ENCODE measurements around the gene A2M. TPM values are rescaled to one million over a fixed set of nuclear protein-coding genes. Genes with fewer than 3 reads are reported as not detected.

The A2M gene
- total RNA-seq, 1 experiment from 2014 or later, result 1.2 TPM

DNA sequence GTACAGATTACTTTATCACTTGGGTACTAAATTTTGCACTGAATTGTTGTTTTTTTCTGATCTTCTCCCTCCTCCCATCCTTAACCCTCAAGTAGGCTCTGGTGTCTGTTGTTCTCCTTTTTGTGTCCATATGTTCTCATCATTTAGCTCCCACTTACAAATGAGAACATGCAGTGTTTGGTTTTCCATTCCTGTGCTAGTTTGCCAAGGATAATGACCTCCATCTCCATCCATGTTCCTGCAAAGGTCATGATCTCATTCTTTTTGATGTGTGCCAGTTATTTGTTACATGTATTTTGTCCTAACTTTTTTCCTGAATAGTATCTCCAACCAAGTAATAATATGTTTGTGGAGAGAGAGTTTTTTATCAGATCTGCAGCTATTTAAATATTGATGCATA is 44.2 kb downstream of the A2M start:
- H3K9me3 ChIP-seq (ENCODE audit: control insufficient read depth, low read depth, low read length), result no peaks in the 10 kb centered on the region
- H3K4ac ChIP-seq (ENCODE audit: low read depth, low read length), result no peak overlapping the region
- no peak overlapping the region for H2AFZ ChIP-seq (ENCODE audit: low read length)
- no peaks in the 10 kb centered on the region for H3K23me2 ChIP-seq (ENCODE audit: insufficient read length, low read depth, low read length, poor library complexity, severe bottlenecking)
- H4K5ac ChIP-seq (ENCODE audit: insufficient read length, low read depth, low read length), result no peak overlapping the region
- no peak overlapping the region for H2BK120ac ChIP-seq (ENCODE audit: low read depth, low read length, poor library complexity, severe bottlenecking)
- H3K79me1 ChIP-seq (ENCODE audit: insufficient read depth, low read depth, low read length, poor library complexity, severe bottlenecking), result no peaks in the 10 kb centered on the region
- H3K27ac ChIP-seq (ENCODE audit: insufficient read length, low read depth, low read length), result no peak overlapping the region
- no peak overlapping the region for H4K91ac ChIP-seq (ENCODE audit: insufficient read length, low read depth, low read length)
- no peak overlapping the region for H3K56ac ChIP-seq (ENCODE audit: insufficient read length, low read depth, low read length)
- H2BK20ac ChIP-seq (ENCODE audit: low read depth, low read length, poor library complexity, severe bottlenecking), result no peak overlapping the region
- no peak overlapping the region for H3K18ac ChIP-seq (ENCODE audit: insufficient read length, low read depth, low read length)
- H3K14ac ChIP-seq (ENCODE audit: insufficient read depth, low read length), result no peak overlapping the region
- H3K36me3 Mint-ChIP-seq (ENCODE audit: insufficient read depth in 1 of 3, low read depth in 3 of 3), result no peaks in the 10 kb centered on the region
- no peak overlapping the region for H4K8ac ChIP-seq (replicated peaks; ENCODE audit: insufficient read length, low read depth, low read length)
- H2BK5ac ChIP-seq (ENCODE audit: insufficient read length, low read length), result no peak overlapping the region
- H4K20me1 ChIP-seq (ENCODE audit: control insufficient read depth, insufficient read depth, insufficient read length), result no peaks in the 10 kb centered on the region
- no peaks in the 10 kb centered on the region for H3K27me3 ChIP-seq (ENCODE audit: insufficient read depth, low read length)
- no peak overlapping the region for H3K23ac ChIP-seq (ENCODE audit: insufficient read length, low read depth, low read length)
- no peak overlapping the region for H3K4me3 Mint-ChIP-seq
- no peak overlapping the region for H2BK12ac ChIP-seq (ENCODE audit: insufficient read length, low read depth, low read length)
- H3K9me3 Mint-ChIP-seq, result no peaks in the 10 kb centered on the region
- no peak for DNase-seq
- H2AK5ac ChIP-seq (ENCODE audit: insufficient read length, low read length), result no peak overlapping the region
- H3K27me3 Mint-ChIP-seq (ENCODE audit: low read depth), result peaks cover 2% of the 10 kb centered on the region
- no peak overlapping the region for H3K27ac Mint-ChIP-seq
- no peak for TF ChIP-seq CTCF (conservative IDR thresholded peaks at IDR 0.05)
- H3K4me2 ChIP-seq (ENCODE audit: insufficient read depth, insufficient read length, low read length), result no peak overlapping the region
- no peaks in the 10 kb centered on the region for H3K4me1 ChIP-seq (ENCODE audit: insufficient read depth, low read length)
- no peaks in the 10 kb centered on the region for H3K79me2 ChIP-seq (ENCODE audit: insufficient read depth, low read length)
- H3T11ph ChIP-seq (ENCODE audit: low read length), result no peak overlapping the region
- no peak overlapping the region for H3K9ac ChIP-seq (ENCODE audit: extremely low read depth, insufficient read length, low read length)
- no peaks in the 10 kb centered on the region for H3K4me1 Mint-ChIP-seq
- no peak overlapping the region for H2BK15ac ChIP-seq (ENCODE audit: low read depth, low read length)

Measured in H9 (cell line).